GM12878 (cell line): ENCODE measurements around the gene GRIK1. TPM values are rescaled to one million over a fixed set of nuclear protein-coding genes. Genes with fewer than 3 reads are reported as not detected.

Experiments
- ATAC-seq: fragments of 200-7000 bp; cut with Tn5 transposase; 3 replicates; pipeline ENCODE4 v1.9.1; 2020; ENCODE audit warnings: mild to moderate bottlenecking, moderate library complexity
- BruUV-seq: library from RNA; stranded (reverse); fragments of 400-500 nt; replicated peaks from 2 replicates; lab custom pipeline; 2021; lab: Mats Ljungman, UMichigan
- CTCF ChIA-PET: fragments of 300-600 bp; sonication (Branson Sonifier 250); formaldehyde crosslinking; extraction: SDS; loops from one replicate; lab custom pipeline; 2021; ENCODE audit warnings: inconsistent platforms; lab: Yijun Ruan, JAX
- POLR2A ChIA-PET: fragments of 350-600 bp; formaldehyde crosslinking; extraction: SDS; loops from one replicate; lab custom pipeline; 2021; ENCODE audit warnings: inconsistent platforms; lab: Charles Lee
- RAD21 ChIA-PET: fragments of 300-600 bp; sonication (Branson Sonifier 250); formaldehyde crosslinking; loops from one replicate; lab custom pipeline; 2023; ENCODE audit warnings: antibody characterized with exemption; ENCODE audit not compliant: unreplicated experiment; lab: Charles Lee
- SMC1A ChIA-PET: fragments of 300-600 bp; sonication (Branson Sonifier 250); formaldehyde crosslinking; loops from one replicate; lab custom pipeline; 2023; ENCODE audit not compliant: unreplicated experiment, uncharacterized antibody; lab: Charles Lee
- DNase-seq: peaks from one replicate; pipeline ENCODE4 v3.0.0-alpha.2; 2011; ENCODE audit warnings: low read depth, low spot score
- FAIRE-seq: peaks from 3 replicates; lab custom pipeline; 2011; peaks lifted over from hg19 to GRCh38; lab: Jason Lieb, UNC
- H2AFZ ChIP-seq: 2 replicates; pipeline ENCODE4 v1.6.0; 2011; ENCODE audit warnings: low read depth, low read length, control low read depth; ENCODE audit not compliant: control insufficient read depth
- H3K27ac ChIP-seq: 2 replicates; pipeline ENCODE4 v1.5.1; 2011; ENCODE audit warnings: control low read depth; ENCODE audit not compliant: control insufficient read depth, insufficient read depth
- H3K27me3 ChIP-seq, 2 experiments: replicated peaks in 1 of 2; 2 replicates each; pipeline versions ENCODE4 v1.6.0 to v1.6.1; 2011; ENCODE audit warnings: low read length in 1 of 2; ENCODE audit not compliant: control insufficient read depth in 2 of 2, insufficient read depth in 2 of 2
- H3K36me3 ChIP-seq, 2 experiments: 2 replicates each; pipeline ENCODE4 v1.5.1; 2011; ENCODE audit warnings: low read length in 1 of 2; ENCODE audit not compliant: control insufficient read depth in 2 of 2, insufficient read depth in 2 of 2
- H3K4me1 ChIP-seq: 2 replicates; pipeline ENCODE4 v1.6.1; 2011; ENCODE audit warnings: mild to moderate bottlenecking, low read length, moderate library complexity, mixed read lengths; ENCODE audit not compliant: control insufficient read depth, insufficient read depth
- H3K4me2 ChIP-seq: 2 replicates; pipeline ENCODE4 v1.6.0; 2011; ENCODE audit warnings: control low read depth; ENCODE audit not compliant: control insufficient read depth, insufficient read depth
- H3K4me3 ChIP-seq: fragments of 200-600 bp; sonication (generic); 2 replicates; pipeline ENCODE4 v1.5.1; 2016
- H3K79me2 ChIP-seq: 2 replicates; pipeline ENCODE4 v1.6.0; 2011; ENCODE audit warnings: low read length; ENCODE audit not compliant: control insufficient read depth, insufficient read depth
- H3K9ac ChIP-seq: 2 replicates; pipeline ENCODE4 v1.8.0; 2011; ENCODE audit warnings: low read length, control low read depth, mixed read lengths; ENCODE audit not compliant: control insufficient read depth, insufficient read depth
- H3K9me3 ChIP-seq: replicated peaks from 3 replicates; pipeline ENCODE4 v1.5.1; 2011; ENCODE audit warnings: mild to moderate bottlenecking, low read length; ENCODE audit not compliant: control insufficient read depth, insufficient read depth
- H4K20me1 ChIP-seq: 2 replicates; pipeline ENCODE4 v1.6.0; 2011; ENCODE audit not compliant: control insufficient read depth, insufficient read depth
- BACH1 ChIP-seq: fragments of 450-650 bp; IDR thresholded peaks from 2 replicates; pipeline ENCODE4 v1.6.1; 2017; ENCODE audit warnings: mild to moderate bottlenecking, borderline replicate concordance
- BCL11A ChIP-seq: IDR thresholded peaks from 2 replicates; pipeline ENCODE4 v1.6.1; 2011; ENCODE audit warnings: low read depth, low read length
- EGR1 ChIP-seq, 2 experiments: IDR thresholded peaks; 1 replicate in 1 of 2; 2 replicates in 1 of 2; pipeline ENCODE4 v1.6.1; 2011 to 2012; ENCODE audit warnings: low read depth in 2 of 2, low read length in 2 of 2, borderline replicate concordance in 1 of 2, mild to moderate bottlenecking in 1 of 2, moderate library complexity in 1 of 2
- ESRRA ChIP-seq: IDR thresholded peaks from 2 replicates; pipeline ENCODE4 v1.6.1; 2012; ENCODE audit warnings: mild to moderate bottlenecking, low read length, improper control_type of control experiment
- GABPA ChIP-seq: IDR thresholded peaks from 2 replicates; pipeline ENCODE4 v1.6.1; 2014; ENCODE audit warnings: antibody characterized with exemption, low read depth, mild to moderate bottlenecking, inconsistent platforms
- HCFC1 ChIP-seq: fragments of 150-350 bp; IDR thresholded peaks from 2 replicates; pipeline ENCODE4 v1.6.1; 2014; ENCODE audit warnings: low read length
- JUNB ChIP-seq: IDR thresholded peaks from 2 replicates; pipeline ENCODE4 v1.6.1; 2016; ENCODE audit warnings: antibody characterized with exemption, mild to moderate bottlenecking
- KDM1A ChIP-seq: fragments of 200-600 bp; sonication (generic); IDR thresholded peaks from 2 replicates; pipeline ENCODE4 v1.6.1; 2016; ENCODE audit warnings: borderline replicate concordance
- LARP7 ChIP-seq: fragments of 450-650 bp; IDR thresholded peaks from 2 replicates; pipeline ENCODE4 v1.6.1; 2017; ENCODE audit warnings: mild to moderate bottlenecking
- MEF2A ChIP-seq: IDR thresholded peaks from 2 replicates; pipeline ENCODE4 v1.6.1; 2011; ENCODE audit warnings: low read depth, mild to moderate bottlenecking, low read length, moderate library complexity; ENCODE audit not compliant: insufficient read depth
- NFIC ChIP-seq: IDR thresholded peaks from 2 replicates; pipeline ENCODE4 v1.6.1; 2012; ENCODE audit warnings: low read depth, mild to moderate bottlenecking, inconsistent platforms, low read length, moderate library complexity
- PAX5 ChIP-seq: IDR thresholded peaks from 2 replicates; pipeline ENCODE4 v1.6.1; 2011; ENCODE audit warnings: low read depth, low read length, borderline replicate concordance
- SMAD1 ChIP-seq: fragments of 450-650 bp; IDR thresholded peaks from 2 replicates; pipeline ENCODE4 v1.6.1; 2018; ENCODE audit warnings: mild to moderate bottlenecking, low read depth; ENCODE audit not compliant: partially characterized antibody
- SMARCA5 ChIP-seq: fragments of 450-650 bp; IDR thresholded peaks from 2 replicates; pipeline ENCODE4 v1.6.1; 2017; ENCODE audit warnings: mild to moderate bottlenecking
- STAT3 ChIP-seq: IDR thresholded peaks from 2 replicates; pipeline ENCODE4 v1.6.1; 2011; ENCODE audit warnings: low read depth, low read length, improper control_type of control experiment
- SUPT20H ChIP-seq: IDR thresholded peaks from 2 replicates; pipeline ENCODE4 v1.6.1; 2011; ENCODE audit warnings: low read depth, mild to moderate bottlenecking, low read length, moderate library complexity, borderline replicate concordance; ENCODE audit not compliant: control insufficient read depth
- ZNF274 ChIP-seq: IDR thresholded peaks from one replicate; pipeline ENCODE4 v1.8.0; 2011; ENCODE audit not compliant: insufficient read length, insufficient read depth
- WGBS: methylation state at CpG from one replicate; pipeline ENCODE4 v1.1.6; 2016; ENCODE audit warnings: low lambda C conversion rate; ENCODE audit not compliant: insufficient replicate concordance, insufficient coverage; ENCODE audit errors: missing lambda C conversion rate; 5-methylcytosine and 5-hydroxymethylcytosine counted together
- in situ Hi-C: fragments of 300-500 bp; cut with MboI; formaldehyde crosslinking; loops from 9 replicates; pipeline ENCODE4 v1.14.3; 2018; ENCODE audit warnings: mixed read lengths
- intact Hi-C: fragments of 100-400 bp; cut with micrococcal nuclease; formaldehyde crosslinking; loops from one replicate; pipeline ENCODE4 v1.14.2; 2022; ENCODE audit not compliant: unreplicated experiment
- polyA plus RNA-seq, 11 experiments: library from polyadenylated mRNA; depleted of rRNA in 4 of 11; unstranded in 6 of 11; stranded (reverse) in 5 of 11; fragments of >200 nt; fragmentation: Nextera tagmentation in 4 of 11; fragmentation: Illumina TruSeq in 1 of 11; extraction: Ambion mirVana in 4 of 11; extraction: Trizol in 1 of 11; gene quantifications; 1 replicate in 1 of 11; 2 replicates in 10 of 11; pipeline versions ENCODE4 v1.2.1 to v1.2.3, GENCODE V29; 2011 to 2016; ENCODE audit warnings: inconsistent platforms in 2 of 11, missing spikeins in 2 of 11, low read depth in 1 of 11
- total RNA-seq, 4 experiments: library from RNA; depleted of rRNA in 3 of 4; stranded (reverse); fragments of >200 nt in 3 of 4; fragmentation: Illumina TruSeq in 1 of 4; extraction: Trizol in 1 of 4; gene quantifications; 2 replicates each; pipeline versions ENCODE4 v1.2.1 to v1.2.3, GENCODE V29; 2013 to 2021
- TF ChIP-seq, protein P1 (sequence below): IDR thresholded peaks from 2 replicates; pipeline ENCODE4 v1.6.1; 2012; ENCODE audit warnings: low read depth, low read length, improper control_type of control experiment
- TF ChIP-seq, protein P2 (sequence below): IDR thresholded peaks from 2 replicates; pipeline ENCODE4 v1.6.1; 2012; ENCODE audit warnings: low read depth, low read length, improper control_type of control experiment

Gene GRIK1
- total and polyA plus RNA-seq, 10 of the 15 experiments (the other 5 are each of a cell fraction or from before 2014, with no cell fraction given), result 0.05 to 0.13 (median 0.09) TPM; not detected in 7

DNA sequence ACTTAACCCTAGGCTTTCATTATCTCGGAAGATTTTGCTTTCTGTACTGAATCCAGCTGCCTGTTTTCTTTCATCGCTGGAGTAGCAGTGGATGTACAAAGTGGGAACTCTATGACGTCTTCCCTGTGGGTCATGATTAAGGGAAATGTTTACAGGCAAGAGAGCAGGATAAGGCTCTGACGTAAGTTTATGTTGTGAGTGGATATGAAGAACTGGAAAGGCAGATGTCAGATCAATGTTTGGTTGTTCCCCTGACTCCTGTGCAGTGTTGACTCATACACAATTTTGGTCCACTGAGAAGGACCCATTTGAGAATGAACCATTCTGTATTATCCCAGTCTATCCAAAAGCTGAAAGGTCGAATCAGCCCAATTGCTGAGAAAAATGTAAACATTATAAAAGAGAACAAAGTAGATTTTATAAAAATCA, 292.4 kb downstream of the GRIK1 start:
- H3K4me2 ChIP-seq, result no peak overlapping the region

DNA sequence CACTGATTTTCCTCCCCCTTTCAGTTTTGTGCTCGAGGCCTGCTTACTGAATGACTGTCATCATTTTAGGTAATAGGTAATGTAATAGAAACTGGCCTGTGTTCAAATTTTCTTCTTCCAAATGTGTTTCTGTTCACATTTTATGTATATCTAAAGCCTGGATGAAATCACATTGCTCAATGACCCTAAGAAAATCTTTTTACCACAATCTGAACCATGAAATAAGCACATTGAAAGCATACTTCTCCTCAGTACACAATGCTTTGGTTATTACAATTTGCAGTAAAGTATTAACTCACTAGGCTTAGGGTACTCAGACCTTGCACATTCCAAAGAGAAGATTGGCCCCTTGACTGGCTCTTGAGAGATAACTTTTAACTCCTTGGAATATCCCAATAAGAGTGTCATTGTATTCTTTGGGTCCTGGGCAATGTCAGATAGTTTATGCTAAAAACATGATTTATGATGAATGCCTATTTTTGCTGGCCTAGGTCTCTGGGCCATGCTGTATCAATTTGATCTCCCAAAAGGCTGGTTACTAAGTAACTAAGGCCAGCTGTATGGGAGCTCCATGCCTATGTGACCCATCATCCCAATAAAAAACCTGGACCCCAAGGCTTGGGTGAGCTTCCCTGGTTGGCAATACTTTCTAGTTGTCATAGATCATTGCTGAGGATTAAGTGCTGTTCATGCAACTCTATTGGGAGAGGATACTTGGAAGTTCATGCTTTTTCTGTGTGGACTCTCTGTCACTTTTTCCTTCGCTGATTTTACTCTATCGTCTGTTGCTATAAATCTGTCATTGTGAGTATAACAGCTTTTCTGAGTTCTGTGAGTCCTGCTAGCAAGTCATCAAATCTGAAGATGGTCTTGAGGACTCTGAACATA, 293.9 kb downstream of the GRIK1 start:
- Histone ChIP-seq H3K4me2 (no peak overlapping the region), H4K20me1 (no peaks in the 10 kb centered on the region), H3K4me1 (no peaks in the 10 kb centered on the region), H3K9ac (no peak overlapping the region), H3K36me3 (no peaks in the 10 kb centered on the region), H3K4me3 (no peak overlapping the region), H3K79me2 (no peaks in the 10 kb centered on the region), H2AFZ (no peak overlapping the region), H3K9me3 (no peaks in the 10 kb centered on the region), H3K27me3 (no peaks in the 10 kb centered on the region), H3K27ac (no peak overlapping the region)
- DNase-seq, result no peak
- FAIRE-seq, result no peak
- SMC1A ChIA-PET, result interaction anchor here (0.6 kb wide), 1 partner anchor 1049 kb away, joined by 3 read pairs; no protein-coding TSS in a partner anchor
- POLR2A ChIA-PET, result no interaction called here
- no peak for ATAC-seq
- BruUV-seq, result no TSS peak
- RAD21 ChIA-PET, result no interaction called here
- CTCF ChIA-PET, result no interaction called here
- in situ Hi-C loops (no loop called here), intact Hi-C loops (no loop called here)
- WGBS, result 67% methylated on average over 3 of the region's 3 CpGs
- no peak for TF ChIP-seq JUNB
- TF ChIP-seq, protein P1, sequence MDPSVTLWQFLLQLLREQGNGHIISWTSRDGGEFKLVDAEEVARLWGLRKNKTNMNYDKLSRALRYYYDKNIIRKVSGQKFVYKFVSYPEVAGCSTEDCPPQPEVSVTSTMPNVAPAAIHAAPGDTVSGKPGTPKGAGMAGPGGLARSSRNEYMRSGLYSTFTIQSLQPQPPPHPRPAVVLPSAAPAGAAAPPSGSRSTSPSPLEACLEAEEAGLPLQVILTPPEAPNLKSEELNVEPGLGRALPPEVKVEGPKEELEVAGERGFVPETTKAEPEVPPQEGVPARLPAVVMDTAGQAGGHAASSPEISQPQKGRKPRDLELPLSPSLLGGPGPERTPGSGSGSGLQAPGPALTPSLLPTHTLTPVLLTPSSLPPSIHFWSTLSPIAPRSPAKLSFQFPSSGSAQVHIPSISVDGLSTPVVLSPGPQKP, result no peak
- no peak for TF ChIP-seq KDM1A
- no peak for TF ChIP-seq BCL11A
- no peak for TF ChIP-seq LARP7
- no peak for TF ChIP-seq ZNF274
- TF ChIP-seq SUPT20H, result no peak
- no peak for TF ChIP-seq SMARCA5
- TF ChIP-seq STAT3, result no peak
- TF ChIP-seq BACH1, result no peak
- TF ChIP-seq EGR1 (IDR thresholded peaks at IDR 0.05; ENCODE audit: borderline replicate concordance in 1 of 2, low read depth in 2 of 2, low read length in 2 of 2), result no peak
- TF ChIP-seq, protein P2, sequence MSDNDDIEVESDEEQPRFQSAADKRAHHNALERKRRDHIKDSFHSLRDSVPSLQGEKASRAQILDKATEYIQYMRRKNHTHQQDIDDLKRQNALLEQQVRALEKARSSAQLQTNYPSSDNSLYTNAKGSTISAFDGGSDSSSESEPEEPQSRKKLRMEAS, result no peak

More for the DNA sequence above, 292.4 kb downstream of the GRIK1 start:
- Histone ChIP-seq H3K27me3 (no peaks in the 10 kb centered on the region), H2AFZ (no peak overlapping the region), H3K27ac (no peak overlapping the region), H3K4me3 (no peak overlapping the region), H3K9ac (no peak overlapping the region), H3K79me2 (no peaks in the 10 kb centered on the region), H4K20me1 (no peaks in the 10 kb centered on the region), H3K4me1 (no peaks in the 10 kb centered on the region), H3K36me3 (no peaks in the 10 kb centered on the region), H3K9me3 (no peaks in the 10 kb centered on the region)
- no peak for TF ChIP-seq NFIC
- no peak for TF ChIP-seq PAX5
- TF ChIP-seq ESRRA, result no peak
- no peak for TF ChIP-seq MEF2A
- TF ChIP-seq HCFC1, result no peak
- TF ChIP-seq SMARCA5, result no peak
- no peak for TF ChIP-seq GABPA
- no peak for TF ChIP-seq EGR1 (IDR thresholded peaks at IDR 0.05; ENCODE audit: borderline replicate concordance in 1 of 2, low read depth in 2 of 2, low read length in 2 of 2)
- TF ChIP-seq SMAD1, result no peak
- DNase-seq (no peak), FAIRE-seq (no peak), ATAC-seq (no peak)
- SMC1A ChIA-PET, result no interaction called here
- 69% methylated on average over 5 of the region's 5 CpGs for WGBS
- BruUV-seq, result no TSS peak
- CTCF ChIA-PET, result no interaction called here
- intact Hi-C loops (no loop called here), in situ Hi-C loops (no loop called here)
- POLR2A ChIA-PET, result no interaction called here
- RAD21 ChIA-PET, result no interaction called here
